HFF-Myc (cell line): ENCODE measurements around the gene STXBP1.

ENCODE experiments used
- DNase-seq: peaks from one replicate; pipeline ENCODE4 v3.0.0-alpha.2; 2011; ENCODE audit warnings: low read depth; ENCODE audit errors: extremely low read depth
- H3K4me3 ChIP-seq: replicated peaks from 2 replicates; pipeline ENCODE4 v1.5.1; 2011; ENCODE audit warnings: low read depth, mild to moderate bottlenecking, control low read depth, low read length
- TF ChIP-seq, protein P1 (sequence below): IDR thresholded peaks from 2 replicates; pipeline ENCODE4 v1.5.1; 2012; ENCODE audit warnings: mild to moderate bottlenecking, low read depth, low read length, control low read depth; ENCODE audit errors: missing control alignments

STXBP1 gene

DNA sequence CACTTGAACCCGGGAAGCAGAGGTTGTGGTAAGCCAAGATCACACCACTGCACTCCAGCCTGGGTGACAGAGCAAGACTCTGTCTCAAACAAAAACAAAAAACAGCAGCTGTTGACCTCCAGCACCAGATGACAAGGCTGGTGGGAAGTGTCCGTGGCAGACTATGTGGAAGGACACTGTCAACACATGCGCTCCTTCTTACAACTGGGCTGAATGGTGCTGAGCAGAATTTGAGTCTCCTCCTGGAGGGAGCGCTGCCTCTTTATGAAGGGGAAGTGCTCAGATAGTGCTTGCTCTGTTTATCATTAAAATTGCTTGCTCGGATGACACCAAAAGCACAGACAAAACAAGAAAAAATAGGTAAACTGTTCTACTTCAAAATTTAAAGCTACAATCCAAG, 85.5 kb downstream of the STXBP1 start:
- DNase-seq, result no peak
- H3K4me3 ChIP-seq, result no peak overlapping the region
- TF ChIP-seq, protein P1, sequence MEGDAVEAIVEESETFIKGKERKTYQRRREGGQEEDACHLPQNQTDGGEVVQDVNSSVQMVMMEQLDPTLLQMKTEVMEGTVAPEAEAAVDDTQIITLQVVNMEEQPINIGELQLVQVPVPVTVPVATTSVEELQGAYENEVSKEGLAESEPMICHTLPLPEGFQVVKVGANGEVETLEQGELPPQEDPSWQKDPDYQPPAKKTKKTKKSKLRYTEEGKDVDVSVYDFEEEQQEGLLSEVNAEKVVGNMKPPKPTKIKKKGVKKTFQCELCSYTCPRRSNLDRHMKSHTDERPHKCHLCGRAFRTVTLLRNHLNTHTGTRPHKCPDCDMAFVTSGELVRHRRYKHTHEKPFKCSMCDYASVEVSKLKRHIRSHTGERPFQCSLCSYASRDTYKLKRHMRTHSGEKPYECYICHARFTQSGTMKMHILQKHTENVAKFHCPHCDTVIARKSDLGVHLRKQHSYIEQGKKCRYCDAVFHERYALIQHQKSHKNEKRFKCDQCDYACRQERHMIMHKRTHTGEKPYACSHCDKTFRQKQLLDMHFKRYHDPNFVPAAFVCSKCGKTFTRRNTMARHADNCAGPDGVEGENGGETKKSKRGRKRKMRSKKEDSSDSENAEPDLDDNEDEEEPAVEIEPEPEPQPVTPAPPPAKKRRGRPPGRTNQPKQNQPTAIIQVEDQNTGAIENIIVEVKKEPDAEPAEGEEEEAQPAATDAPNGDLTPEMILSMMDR, result no peak

DNA sequence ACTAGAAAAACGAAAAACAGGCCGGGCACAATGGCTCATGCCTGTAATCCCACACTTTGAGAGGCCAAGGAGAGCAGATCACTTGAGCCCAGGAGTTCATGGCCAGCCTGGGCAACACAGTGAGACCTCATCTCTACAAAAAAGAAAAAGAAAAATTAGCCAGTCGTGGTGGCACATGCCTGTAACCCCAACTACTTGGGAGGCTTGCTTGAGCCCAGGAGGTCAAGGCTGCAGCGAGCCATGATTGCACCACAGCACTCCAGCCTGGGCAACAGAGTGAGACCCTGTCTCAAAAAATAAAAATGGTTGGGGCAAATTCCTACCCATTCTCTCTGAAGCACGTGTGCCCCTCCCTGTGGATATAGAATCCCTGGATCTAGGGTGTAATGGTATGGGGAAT, 86.3 kb downstream of the STXBP1 start:
- no peak overlapping the region for H3K4me3 ChIP-seq
- TF ChIP-seq, protein P1, result no peak
- DNase-seq, result no peak

DNA sequence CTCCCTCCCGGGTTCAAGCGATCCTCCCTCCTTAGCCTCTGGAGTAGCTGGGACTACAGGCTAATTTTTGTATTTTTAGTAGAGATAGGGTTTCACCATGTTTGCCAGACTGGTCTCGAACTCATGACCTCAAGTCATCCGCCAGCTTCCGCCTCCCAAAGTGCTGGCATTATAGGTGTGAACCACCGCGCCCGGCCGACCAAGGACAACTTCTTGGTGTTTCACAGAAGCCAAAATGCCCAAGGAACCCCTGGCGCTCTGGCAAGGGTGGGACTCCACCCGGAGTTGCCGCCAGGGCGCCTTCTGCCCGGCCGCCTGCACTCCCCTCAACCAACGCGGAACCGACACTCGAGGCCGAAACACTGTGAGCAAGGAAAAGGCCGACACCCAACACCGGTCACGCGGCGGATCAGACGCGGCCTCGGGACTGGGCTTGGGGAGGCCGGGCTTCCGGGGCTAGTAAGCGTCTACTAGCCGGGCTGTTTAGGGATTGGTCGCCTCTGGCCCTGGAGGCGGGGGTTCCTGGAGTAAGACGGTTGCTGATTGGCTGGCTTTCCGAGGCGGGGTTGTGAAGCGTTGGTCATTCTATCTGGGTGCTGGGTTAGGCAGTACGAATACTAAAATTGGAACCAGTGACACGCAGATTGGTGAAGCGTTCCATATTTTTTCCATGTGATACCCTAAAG, 87.1 kb downstream of the STXBP1 start:
- TF ChIP-seq, protein P1, result no peak
- DNase-seq, result peak; percentile 94
- no peak overlapping the region for H3K4me3 ChIP-seq

DNA sequence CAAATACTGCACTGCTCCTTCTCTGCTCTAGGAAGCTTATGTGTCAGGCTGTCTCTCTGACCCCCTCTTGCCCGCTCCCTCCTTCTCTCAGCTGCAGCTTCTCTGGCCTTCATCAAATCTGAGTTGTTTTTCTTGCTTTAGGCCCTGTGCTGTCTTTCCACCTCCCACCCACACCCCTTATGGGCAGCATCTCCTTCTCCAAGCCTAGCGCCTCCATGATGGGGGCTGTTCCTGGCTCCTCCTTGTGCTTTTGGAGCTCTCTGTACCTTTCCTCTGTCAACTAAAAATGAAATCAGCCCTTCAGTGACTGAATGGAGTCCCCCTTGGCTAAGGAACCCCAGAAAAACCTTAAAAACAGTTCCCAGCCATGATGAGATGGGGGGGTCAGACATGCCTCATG, 88.1 kb downstream of the STXBP1 start:
- DNase-seq, result no peak
- TF ChIP-seq, protein P1, result no peak
- no peak overlapping the region for H3K4me3 ChIP-seq

DNA sequence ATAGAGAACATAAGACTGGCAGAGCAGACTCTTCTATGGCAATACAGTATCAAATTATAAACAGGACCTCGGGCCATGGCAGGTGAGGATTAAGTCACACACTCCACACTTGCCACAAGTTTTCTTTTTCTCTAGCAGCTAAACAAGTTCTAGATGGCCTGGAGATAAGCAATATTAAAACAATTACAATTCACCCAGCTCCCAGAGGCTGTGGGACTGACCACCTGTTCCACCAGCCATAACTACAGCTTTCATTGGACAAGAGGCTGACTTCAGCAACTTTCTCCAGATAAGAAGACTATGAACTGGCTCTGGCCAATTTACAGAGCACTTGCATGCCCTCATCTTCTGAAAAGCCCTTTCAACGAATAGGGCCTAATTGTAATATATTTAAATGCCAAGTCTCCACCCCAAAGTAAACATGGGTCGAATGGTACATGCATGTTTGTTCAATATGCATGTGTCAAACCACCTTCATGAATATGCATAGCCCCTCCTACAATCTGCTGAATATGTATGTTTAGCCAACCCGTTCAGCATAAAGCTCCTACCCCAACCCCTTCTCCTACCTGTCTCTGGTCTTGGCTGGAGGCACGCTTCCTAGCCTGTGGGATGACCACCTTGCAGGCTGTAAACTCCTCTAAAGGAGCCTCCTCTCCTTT, 88.6 kb downstream of the STXBP1 start:
- no peak for DNase-seq

DNA sequence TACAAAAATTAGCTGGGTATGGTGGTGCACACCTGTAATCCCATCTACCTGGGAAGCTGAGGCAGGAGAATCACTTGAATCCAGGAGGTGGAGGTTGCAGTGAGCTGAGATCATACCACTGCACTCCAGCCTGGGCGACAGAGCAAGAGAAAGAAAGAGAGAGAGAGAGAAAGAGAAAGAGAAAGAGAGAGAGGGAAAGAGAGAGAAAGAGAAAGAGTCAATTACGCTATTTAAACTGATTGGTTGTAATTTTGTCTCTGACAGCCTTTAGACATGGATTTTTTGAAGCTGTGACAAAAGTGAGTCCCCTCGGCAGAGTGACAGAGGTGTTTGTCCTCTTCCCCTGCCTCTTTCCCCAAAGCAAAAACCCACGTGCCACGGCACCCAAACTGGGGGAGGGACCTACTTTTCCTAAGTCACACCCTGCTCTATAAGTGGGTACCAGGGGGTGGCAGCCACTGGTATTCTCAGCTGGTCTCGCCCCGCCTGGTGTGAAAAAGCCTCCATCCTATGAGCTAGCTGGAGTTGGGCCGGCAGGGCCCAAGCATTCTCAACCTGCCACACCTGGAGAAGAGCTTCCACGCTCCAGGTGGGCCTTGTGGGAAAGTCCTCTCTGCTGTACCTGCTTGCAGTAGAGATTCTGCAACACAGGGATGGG, 91.3 kb downstream of the STXBP1 start:
- TF ChIP-seq, protein P1, result no peak
- no peak overlapping the region for H3K4me3 ChIP-seq
- DNase-seq, result no peak

More for the DNA sequence above, 88.6 kb downstream of the STXBP1 start:
- H3K4me3 ChIP-seq, result no peak overlapping the region
- TF ChIP-seq, protein P1, result no peak
